HEK293 (cell line): ENCODE measurements around the gene BICD2.

Source experiments
- CTCF ChIA-PET: fragments of 350-600 bp; formaldehyde crosslinking; extraction: SDS; loops from one replicate; lab custom pipeline; 2021; ENCODE audit warnings: antibody characterized with exemption; lab: Yijun Ruan, JAX
- POLR2A ChIA-PET: fragments of 300-600 bp; formaldehyde crosslinking; extraction: SDS; loops from one replicate; lab custom pipeline; 2020; ENCODE audit warnings: antibody characterized with exemption, inconsistent platforms; lab: Yijun Ruan, JAX
- H3K27ac ChIP-seq: fragments of 200-500 bp; sonication (Bioruptor generic); 2 replicates; pipeline ENCODE4 v1.5.1; 2014; ENCODE audit warnings: low read depth, low read length, control low read depth, inconsistent platforms; ENCODE audit errors: extremely low read depth
- H3K36me3 ChIP-seq, 2 experiments: fragments of 200-500 bp in 1 of 2; sonication (Bioruptor generic) in 1 of 2; 1 replicate in 1 of 2; 2 replicates in 1 of 2; pipeline ENCODE4 v1.5.1; 2014 to 2017; ENCODE audit warnings: inconsistent platforms in 2 of 2, low read length in 2 of 2; ENCODE audit not compliant: control insufficient read depth in 2 of 2, insufficient read depth in 1 of 2
- H3K4me1 ChIP-seq: fragments of 200-500 bp; sonication (Bioruptor generic); 2 replicates; pipeline ENCODE4 v1.5.1; 2014; ENCODE audit warnings: mild to moderate bottlenecking, low read length, inconsistent platforms; ENCODE audit not compliant: control insufficient read depth, insufficient read depth
- H3K4me3 ChIP-seq: 2 replicates; pipeline ENCODE4 v1.5.1; 2011; ENCODE audit warnings: low read depth, mild to moderate bottlenecking, control low read depth, low read length, moderate library complexity
- H3K9me3 ChIP-seq: fragments of 200-500 bp; sonication (Bioruptor generic); 2 replicates; pipeline ENCODE4 v1.5.1; 2014; ENCODE audit warnings: low read depth, low read length, inconsistent platforms; ENCODE audit not compliant: control insufficient read depth, insufficient read depth
- FEZF1 ChIP-seq: fragments of 450-650 bp; formaldehyde crosslinking; IDR thresholded peaks from 2 replicates; pipeline ENCODE4 v1.5.1; 2016; ENCODE audit warnings: missing biosample characterization, missing genetic modification characterization
- HOXD13 ChIP-seq: sonication (generic); formaldehyde crosslinking; IDR thresholded peaks from 2 replicates; pipeline ENCODE4 v1.8.0; 2022; ENCODE audit warnings: missing genetic modification reagents, borderline replicate concordance
- IKZF3 ChIP-seq: fragments of 450-650 bp; IDR thresholded peaks from 2 replicates; pipeline ENCODE4 v1.5.0; 2018; ENCODE audit warnings: missing biosample characterization, mild to moderate bottlenecking, missing genetic modification characterization, moderate library complexity
- PATZ1 ChIP-seq: fragments of 450-650 bp; formaldehyde crosslinking; IDR thresholded peaks from 2 replicates; pipeline ENCODE4 v1.5.1; 2016; ENCODE audit warnings: missing biosample characterization, missing genetic modification characterization
- PRDM4 ChIP-seq: fragments of 450-650 bp; formaldehyde crosslinking; IDR thresholded peaks from 2 replicates; pipeline ENCODE4 v1.5.1; 2017; ENCODE audit warnings: missing biosample characterization, missing genetic modification characterization
- ZNF132 ChIP-seq: fragments of 450-650 bp; formaldehyde crosslinking; IDR thresholded peaks from 2 replicates; pipeline ENCODE4 v1.5.1; 2017; ENCODE audit warnings: missing biosample characterization, missing genetic modification characterization, borderline replicate concordance
- ZNF174 ChIP-seq: fragments of 450-650 bp; formaldehyde crosslinking; IDR thresholded peaks from 2 replicates; pipeline ENCODE4 v1.5.0; 2017; ENCODE audit warnings: missing biosample characterization, mild to moderate bottlenecking, missing genetic modification characterization
- ZNF354C ChIP-seq: fragments of 450-650 bp; formaldehyde crosslinking; IDR thresholded peaks from 2 replicates; pipeline ENCODE4 v1.5.1; 2016; ENCODE audit warnings: missing biosample characterization, missing genetic modification characterization, low read depth, borderline replicate concordance
- ZNF48 ChIP-seq: fragments of 450-650 bp; formaldehyde crosslinking; IDR thresholded peaks from 2 replicates; pipeline ENCODE4 v1.5.1; 2016; ENCODE audit warnings: missing biosample characterization, missing genetic modification characterization
- ZNF510 ChIP-seq: fragments of 450-650 bp; formaldehyde crosslinking; IDR thresholded peaks from 2 replicates; pipeline ENCODE4 v1.5.1; 2018; ENCODE audit warnings: mild to moderate bottlenecking, missing genetic modification characterization, missing biosample characterization; ENCODE audit not compliant: insufficient replicate concordance
- ZNF623 ChIP-seq: fragments of 450-650 bp; formaldehyde crosslinking; IDR thresholded peaks from 2 replicates; pipeline ENCODE4 v1.5.1; 2016; ENCODE audit warnings: missing biosample characterization, missing genetic modification characterization
- ZNF624 ChIP-seq: fragments of 450-650 bp; formaldehyde crosslinking; IDR thresholded peaks from 2 replicates; pipeline ENCODE4 v1.5.1; 2017; ENCODE audit warnings: missing biosample characterization, missing genetic modification characterization
- ZNF776 ChIP-seq: fragments of 450-650 bp; formaldehyde crosslinking; IDR thresholded peaks from 2 replicates; pipeline ENCODE4 v1.5.0; 2017; ENCODE audit warnings: missing biosample characterization, missing genetic modification characterization, borderline replicate concordance
- ZNF843 ChIP-seq: fragments of 450-650 bp; formaldehyde crosslinking; IDR thresholded peaks from 2 replicates; pipeline ENCODE4 v1.5.1; 2016; ENCODE audit warnings: missing biosample characterization, missing genetic modification characterization
- ZSCAN23 ChIP-seq: fragments of 450-650 bp; formaldehyde crosslinking; IDR thresholded peaks from 2 replicates; pipeline ENCODE4 v1.5.1; 2016; ENCODE audit warnings: missing biosample characterization, missing genetic modification characterization

The BICD2 gene

GRCh38 chr9:92736563-92737215 is 27.9 kb downstream of the BICD2 start:
- TF ChIP-seq ZNF624 (tag by site-specific recombination) (no peak), HOXD13 (CRISPR knock-in tag) (no peak), ZNF776 (tag by site-specific recombination) (no peak), ZNF623 (tag by site-specific recombination) (no peak), ZNF843 (tag by site-specific recombination) (no peak), FEZF1 (tag by site-specific recombination) (no peak), IKZF3 (tag by site-specific recombination) (no peak)
- ChIA-PET CTCF (interaction anchor here (1.5 kb wide), 1 partner anchor 20 kb away, joined by 6 read pairs; no protein-coding TSS in a partner anchor), POLR2A (no interaction called here)
- no peak overlapping the region for H3K4me3 ChIP-seq
- H3K4me1 ChIP-seq = peaks cover 2% of the 10 kb centered on the region; the same call in 1 of the 2 replicates
- no peaks in the 10 kb centered on the region for H3K36me3 ChIP-seq
- H3K27ac ChIP-seq = no peak overlapping the region
- no peaks in the 10 kb centered on the region for H3K9me3 ChIP-seq

- Histone ChIP-seq H3K27ac (no peak overlapping the region), H3K4me1 (no peaks in the 10 kb centered on the region; the same call in 1 of the 2 replicates), H3K9me3 (no peaks in the 10 kb centered on the region), H3K36me3 (no peaks in the 10 kb centered on the region), H3K4me3 (no peak overlapping the region)
- CTCF ChIA-PET = no interaction called here
- no peak for TF ChIP-seq PATZ1 (tag by site-specific recombination)
- no peak for TF ChIP-seq ZNF132 (tag by site-specific recombination)
- TF ChIP-seq ZNF48 (tag by site-specific recombination) = no peak
- TF ChIP-seq ZNF510 (tag by site-specific recombination) = no peak
- no peak for TF ChIP-seq ZNF354C (tag by site-specific recombination)
- no peak for TF ChIP-seq PRDM4 (tag by site-specific recombination)
- no peak for TF ChIP-seq ZSCAN23 (tag by site-specific recombination)
- TF ChIP-seq ZNF174 = no peak
- POLR2A ChIA-PET = no interaction called here
These were observed 28.7 kb downstream of the BICD2 start for GRCh38 chr9:92735636-92736562.
